HepG2 (cell line): Measurements from ENCODE around the gene WDFY1. TPM values are rescaled to one million over a fixed set of nuclear protein-coding genes. Genes with fewer than 3 reads are reported as not detected.

ENCODE experiments used
- CREB1 ChIP-seq, 2 experiments: fragments of 450-650 bp in 1 of 2; IDR thresholded peaks; 2 replicates each; pipeline ENCODE4 v1.6.1; 2016 to 2017; ENCODE audit warnings: control low read depth in 1 of 2, mild to moderate bottlenecking in 1 of 2, missing compliant biosample characterization in 1 of 2, missing genetic modification characterization in 1 of 2
- DMAP1 ChIP-seq: IDR thresholded peaks from 2 replicates; pipeline ENCODE4 v1.6.1; 2016
- IKZF1 ChIP-seq: fragments of 450-650 bp; IDR thresholded peaks from 2 replicates; pipeline ENCODE4 v1.7.1; 2016
- MAFG ChIP-seq: sonication (generic); formaldehyde crosslinking; IDR thresholded peaks from 2 replicates; pipeline ENCODE4 v1.5.1; 2020; ENCODE audit warnings: mild to moderate bottlenecking, missing genetic modification reagents
- PHB2 ChIP-seq: fragments of 450-650 bp; IDR thresholded peaks from 2 replicates; pipeline ENCODE4 v1.6.1; 2018; ENCODE audit not compliant: partially characterized antibody
- PITX1 ChIP-seq: sonication (generic); formaldehyde crosslinking; IDR thresholded peaks from 2 replicates; pipeline ENCODE4 v1.5.1; 2020; ENCODE audit warnings: mild to moderate bottlenecking, missing genetic modification reagents
- XBP1 ChIP-seq: sonication (generic); formaldehyde crosslinking; IDR thresholded peaks from 2 replicates; pipeline ENCODE4 v1.5.0; 2020; ENCODE audit warnings: missing genetic modification reagents
- ZNF234 ChIP-seq: sonication (generic); formaldehyde crosslinking; conservative IDR thresholded peaks from 2 replicates; pipeline ENCODE4 v1.5.1; 2020; ENCODE audit warnings: mild to moderate bottlenecking, missing genetic modification reagents
- ZNF446 ChIP-seq: sonication (generic); formaldehyde crosslinking; IDR thresholded peaks from 2 replicates; pipeline ENCODE4 v1.5.0; 2020; ENCODE audit warnings: mild to moderate bottlenecking, missing genetic modification reagents
- ZNF572 ChIP-seq: sonication (generic); formaldehyde crosslinking; IDR thresholded peaks from 2 replicates; pipeline ENCODE4 v1.5.1; 2020; ENCODE audit warnings: mild to moderate bottlenecking, missing genetic modification reagents
- ZNF816 ChIP-seq: sonication (generic); formaldehyde crosslinking; IDR thresholded peaks from 2 replicates; pipeline ENCODE4 v1.8.0; 2022; ENCODE audit warnings: missing genetic modification reagents, mild to moderate bottlenecking, borderline replicate concordance
- polyA plus RNA-seq, 8 experiments: library from polyadenylated mRNA; depleted of rRNA in 3 of 8; stranded (reverse) in 7 of 8; unstranded in 1 of 8; fragments of >200 nt; fragmentation: Illumina TruSeq in 4 of 8; extraction: Trizol in 4 of 8; gene quantifications; 2 replicates each; pipeline versions ENCODE4 v1.2.1 to v1.2.3, GENCODE V29; 2011 to 2016; ENCODE audit warnings: low read depth in 4 of 8, missing spikeins in 1 of 8, mixed read lengths in 1 of 8; ENCODE audit not compliant: insufficient read depth in 1 of 8
- total RNA-seq, 5 experiments: library from RNA; depleted of rRNA; stranded (reverse); fragments of >200 nt; fragmentation: Illumina TruSeq; extraction: Trizol; gene quantifications; 2 replicates each; pipeline ENCODE4 v1.2.3, GENCODE V29; 2016; ENCODE audit warnings: low read depth in 1 of 5
- TF ChIP-seq, protein P1 (sequence below), 2 experiments: IDR thresholded peaks; 2 replicates each; pipeline ENCODE4 v1.6.1; 2011 to 2012; ENCODE audit warnings: low read length in 2 of 2, borderline replicate concordance in 1 of 2, low read depth in 1 of 2, mild to moderate bottlenecking in 1 of 2, moderate library complexity in 1 of 2
- TF ChIP-seq, protein P2 (sequence below): sonication (generic); formaldehyde crosslinking; IDR thresholded peaks from 2 replicates; pipeline ENCODE4 v1.9.0; 2021; ENCODE audit warnings: missing genetic modification reagents, borderline replicate concordance
- TF ChIP-seq, protein P3 (sequence below): sonication (generic); formaldehyde crosslinking; IDR thresholded peaks from 2 replicates; pipeline ENCODE4 v1.9.0; 2021; ENCODE audit warnings: missing genetic modification reagents, borderline replicate concordance
- TF ChIP-seq, protein P4 (sequence below): sonication (generic); formaldehyde crosslinking; IDR thresholded peaks from 2 replicates; pipeline ENCODE4 v1.4.0; 2020; ENCODE audit warnings: missing genetic modification reagents

Gene WDFY1
- total and polyA plus RNA-seq, 2 of the 13 experiments (the other 11 are each of a cell fraction or from before 2014, with no cell fraction given), result 77.0 to 78.4 TPM

DNA sequence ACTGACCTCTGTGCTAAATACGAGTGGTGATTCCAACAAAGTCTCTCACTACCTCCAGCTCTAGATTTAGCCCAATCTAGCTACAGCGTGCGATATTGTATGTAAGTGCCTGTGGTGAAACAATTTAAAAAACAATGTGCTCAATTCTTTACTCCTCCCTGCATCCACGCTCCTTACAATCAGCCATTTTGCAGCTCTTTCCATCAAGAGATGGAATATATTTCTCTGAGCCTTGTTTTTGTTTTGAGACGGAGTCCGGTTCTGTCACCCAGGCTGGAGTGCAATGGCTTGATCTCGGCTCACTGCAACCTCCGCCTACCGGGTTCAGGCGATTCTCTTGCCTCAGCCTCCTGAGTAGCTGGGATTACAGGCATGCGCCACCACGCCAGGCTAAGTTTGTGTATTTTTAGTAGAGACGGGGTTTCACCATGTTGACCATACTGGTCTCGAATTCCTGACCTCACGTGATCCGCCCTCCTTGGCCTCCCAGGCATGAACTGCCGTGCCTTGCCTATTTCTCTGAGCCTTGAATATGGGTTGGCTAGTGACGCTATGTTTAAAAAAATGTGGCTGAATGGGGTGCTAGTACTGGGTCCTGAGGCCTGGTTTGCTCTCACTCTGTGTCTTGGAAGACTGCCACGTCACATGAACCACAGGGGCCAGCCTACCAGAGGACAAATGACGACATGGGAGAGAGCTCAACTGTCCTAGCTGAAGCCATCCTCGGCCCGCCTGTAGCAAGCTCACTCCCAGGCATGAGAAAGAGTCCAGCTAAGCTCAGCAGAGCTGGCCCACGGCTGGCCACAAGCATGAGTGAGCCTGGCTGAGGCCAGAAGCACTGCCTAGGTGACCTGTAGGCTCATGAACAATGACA lies 14.8 kb downstream of the WDFY1 start (continued):
- TF ChIP-seq, protein P1, sequence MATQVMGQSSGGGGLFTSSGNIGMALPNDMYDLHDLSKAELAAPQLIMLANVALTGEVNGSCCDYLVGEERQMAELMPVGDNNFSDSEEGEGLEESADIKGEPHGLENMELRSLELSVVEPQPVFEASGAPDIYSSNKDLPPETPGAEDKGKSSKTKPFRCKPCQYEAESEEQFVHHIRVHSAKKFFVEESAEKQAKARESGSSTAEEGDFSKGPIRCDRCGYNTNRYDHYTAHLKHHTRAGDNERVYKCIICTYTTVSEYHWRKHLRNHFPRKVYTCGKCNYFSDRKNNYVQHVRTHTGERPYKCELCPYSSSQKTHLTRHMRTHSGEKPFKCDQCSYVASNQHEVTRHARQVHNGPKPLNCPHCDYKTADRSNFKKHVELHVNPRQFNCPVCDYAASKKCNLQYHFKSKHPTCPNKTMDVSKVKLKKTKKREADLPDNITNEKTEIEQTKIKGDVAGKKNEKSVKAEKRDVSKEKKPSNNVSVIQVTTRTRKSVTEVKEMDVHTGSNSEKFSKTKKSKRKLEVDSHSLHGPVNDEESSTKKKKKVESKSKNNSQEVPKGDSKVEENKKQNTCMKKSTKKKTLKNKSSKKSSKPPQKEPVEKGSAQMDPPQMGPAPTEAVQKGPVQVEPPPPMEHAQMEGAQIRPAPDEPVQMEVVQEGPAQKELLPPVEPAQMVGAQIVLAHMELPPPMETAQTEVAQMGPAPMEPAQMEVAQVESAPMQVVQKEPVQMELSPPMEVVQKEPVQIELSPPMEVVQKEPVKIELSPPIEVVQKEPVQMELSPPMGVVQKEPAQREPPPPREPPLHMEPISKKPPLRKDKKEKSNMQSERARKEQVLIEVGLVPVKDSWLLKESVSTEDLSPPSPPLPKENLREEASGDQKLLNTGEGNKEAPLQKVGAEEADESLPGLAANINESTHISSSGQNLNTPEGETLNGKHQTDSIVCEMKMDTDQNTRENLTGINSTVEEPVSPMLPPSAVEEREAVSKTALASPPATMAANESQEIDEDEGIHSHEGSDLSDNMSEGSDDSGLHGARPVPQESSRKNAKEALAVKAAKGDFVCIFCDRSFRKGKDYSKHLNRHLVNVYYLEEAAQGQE (IDR thresholded peaks at IDR 0.05; ENCODE audit: borderline replicate concordance in 1 of 2, low read depth in 1 of 2, low read length in 2 of 2), result no peak
- TF ChIP-seq PITX1 (CRISPR knock-in tag) (peak; percentile 76; the same call in 1 of the 2 replicates), IKZF1 (no peak), CREB1 (IDR thresholded peaks at IDR 0.05) (peak; percentile 97), CREB1 (CRISPR knock-in tag; IDR thresholded peaks at IDR 0.05) (peak; percentile 94), ZNF234 (CRISPR knock-in tag) (no peak), XBP1 (CRISPR knock-in tag) (peak; percentile 98), DMAP1 (peak; percentile 95), MAFG (CRISPR knock-in tag) (no peak), ZNF816 (CRISPR knock-in tag) (peak; percentile 95), ZNF446 (CRISPR knock-in tag) (peak; percentile 55; the same call in 1 of the 2 replicates), ZNF572 (CRISPR knock-in tag) (peak; percentile 16; the same call in 1 of the 2 replicates), PHB2 (no peak)
- TF ChIP-seq, protein P2, sequence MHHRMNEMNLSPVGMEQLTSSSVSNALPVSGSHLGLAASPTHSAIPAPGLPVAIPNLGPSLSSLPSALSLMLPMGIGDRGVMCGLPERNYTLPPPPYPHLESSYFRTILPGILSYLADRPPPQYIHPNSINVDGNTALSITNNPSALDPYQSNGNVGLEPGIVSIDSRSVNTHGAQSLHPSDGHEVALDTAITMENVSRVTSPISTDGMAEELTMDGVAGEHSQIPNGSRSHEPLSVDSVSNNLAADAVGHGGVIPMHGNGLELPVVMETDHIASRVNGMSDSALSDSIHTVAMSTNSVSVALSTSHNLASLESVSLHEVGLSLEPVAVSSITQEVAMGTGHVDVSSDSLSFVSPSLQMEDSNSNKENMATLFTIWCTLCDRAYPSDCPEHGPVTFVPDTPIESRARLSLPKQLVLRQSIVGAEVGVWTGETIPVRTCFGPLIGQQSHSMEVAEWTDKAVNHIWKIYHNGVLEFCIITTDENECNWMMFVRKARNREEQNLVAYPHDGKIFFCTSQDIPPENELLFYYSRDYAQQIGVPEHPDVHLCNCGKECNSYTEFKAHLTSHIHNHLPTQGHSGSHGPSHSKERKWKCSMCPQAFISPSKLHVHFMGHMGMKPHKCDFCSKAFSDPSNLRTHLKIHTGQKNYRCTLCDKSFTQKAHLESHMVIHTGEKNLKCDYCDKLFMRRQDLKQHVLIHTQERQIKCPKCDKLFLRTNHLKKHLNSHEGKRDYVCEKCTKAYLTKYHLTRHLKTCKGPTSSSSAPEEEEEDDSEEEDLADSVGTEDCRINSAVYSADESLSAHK (CRISPR knock-in tag), result no peak
- TF ChIP-seq, protein P3, sequence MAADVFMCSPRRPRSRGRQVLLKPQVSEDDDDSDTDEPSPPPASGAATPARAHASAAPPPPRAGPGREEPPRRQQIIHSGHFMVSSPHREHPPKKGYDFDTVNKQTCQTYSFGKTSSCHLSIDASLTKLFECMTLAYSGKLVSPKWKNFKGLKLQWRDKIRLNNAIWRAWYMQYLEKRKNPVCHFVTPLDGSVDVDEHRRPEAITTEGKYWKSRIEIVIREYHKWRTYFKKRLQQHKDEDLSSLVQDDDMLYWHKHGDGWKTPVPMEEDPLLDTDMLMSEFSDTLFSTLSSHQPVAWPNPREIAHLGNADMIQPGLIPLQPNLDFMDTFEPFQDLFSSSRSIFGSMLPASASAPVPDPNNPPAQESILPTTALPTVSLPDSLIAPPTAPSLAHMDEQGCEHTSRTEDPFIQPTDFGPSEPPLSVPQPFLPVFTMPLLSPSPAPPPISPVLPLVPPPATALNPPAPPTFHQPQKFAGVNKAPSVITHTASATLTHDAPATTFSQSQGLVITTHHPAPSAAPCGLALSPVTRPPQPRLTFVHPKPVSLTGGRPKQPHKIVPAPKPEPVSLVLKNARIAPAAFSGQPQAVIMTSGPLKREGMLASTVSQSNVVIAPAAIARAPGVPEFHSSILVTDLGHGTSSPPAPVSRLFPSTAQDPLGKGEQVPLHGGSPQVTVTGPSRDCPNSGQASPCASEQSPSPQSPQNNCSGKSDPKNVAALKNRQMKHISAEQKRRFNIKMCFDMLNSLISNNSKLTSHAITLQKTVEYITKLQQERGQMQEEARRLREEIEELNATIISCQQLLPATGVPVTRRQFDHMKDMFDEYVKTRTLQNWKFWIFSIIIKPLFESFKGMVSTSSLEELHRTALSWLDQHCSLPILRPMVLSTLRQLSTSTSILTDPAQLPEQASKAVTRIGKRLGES (CRISPR knock-in tag), result no peak
- TF ChIP-seq, protein P4, sequence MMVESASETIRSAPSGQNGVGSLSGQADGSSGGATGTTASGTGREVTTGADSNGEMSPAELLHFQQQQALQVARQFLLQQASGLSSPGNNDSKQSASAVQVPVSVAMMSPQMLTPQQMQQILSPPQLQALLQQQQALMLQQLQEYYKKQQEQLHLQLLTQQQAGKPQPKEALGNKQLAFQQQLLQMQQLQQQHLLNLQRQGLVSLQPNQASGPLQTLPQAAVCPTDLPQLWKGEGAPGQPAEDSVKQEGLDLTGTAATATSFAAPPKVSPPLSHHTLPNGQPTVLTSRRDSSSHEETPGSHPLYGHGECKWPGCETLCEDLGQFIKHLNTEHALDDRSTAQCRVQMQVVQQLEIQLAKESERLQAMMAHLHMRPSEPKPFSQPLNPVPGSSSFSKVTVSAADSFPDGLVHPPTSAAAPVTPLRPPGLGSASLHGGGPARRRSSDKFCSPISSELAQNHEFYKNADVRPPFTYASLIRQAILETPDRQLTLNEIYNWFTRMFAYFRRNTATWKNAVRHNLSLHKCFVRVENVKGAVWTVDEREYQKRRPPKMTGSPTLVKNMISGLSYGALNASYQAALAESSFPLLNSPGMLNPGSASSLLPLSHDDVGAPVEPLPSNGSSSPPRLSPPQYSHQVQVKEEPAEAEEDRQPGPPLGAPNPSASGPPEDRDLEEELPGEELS (CRISPR knock-in tag), result peak; percentile 83
